ENCODE results near the gene ADAD2.

The ADAD2 gene

DNA sequence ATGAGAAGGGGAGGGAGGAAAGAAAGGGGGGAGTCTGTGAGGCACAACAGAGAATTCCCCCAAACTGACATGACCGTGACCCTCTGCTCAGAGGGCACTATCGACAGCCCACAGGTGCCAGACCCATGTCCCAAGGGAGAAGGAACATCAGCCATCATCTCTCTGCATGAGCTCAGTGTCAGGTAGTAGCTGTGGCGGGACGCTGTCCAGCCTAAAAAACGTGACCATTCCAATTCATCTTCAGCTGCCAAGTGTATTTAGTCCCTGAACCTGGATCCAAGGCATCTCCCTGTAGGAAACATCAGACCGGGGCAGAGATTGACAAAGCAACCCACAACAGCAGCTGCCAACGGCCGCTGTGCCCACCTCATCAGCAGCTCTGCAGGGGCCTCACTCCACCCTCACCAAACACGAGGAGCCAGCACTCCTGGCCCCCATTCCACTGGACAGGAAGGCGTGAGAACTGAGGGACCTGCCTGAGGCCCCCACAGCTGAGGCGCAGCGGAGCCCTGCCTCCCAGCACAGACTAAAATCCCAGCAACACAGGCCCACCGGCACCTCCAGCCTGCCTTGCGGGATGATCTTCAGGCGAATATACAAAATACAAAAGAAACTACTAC, 12.7 kb upstream of the ADAD2 start:
- Histone ChIP-seq H3K4me1 (ENCODE audit: control insufficient read depth, insufficient read depth, low read length) (peaks cover 32% of the 10 kb centered on the region), H3K9ac (ENCODE audit: low read depth, low read length) (no peak overlapping the region), H3K4me2 (ENCODE audit: low read length) (no peak overlapping the region), H3K4me3 (ENCODE audit: low read length) (no peak overlapping the region), H3K36me3 (ENCODE audit: insufficient read depth, low read length) (peaks cover 43% of the 10 kb centered on the region), H3K9me3 (replicated peaks; ENCODE audit: low read length) (no peaks in the 10 kb centered on the region), H3K27me3 (ENCODE audit: control insufficient read depth, insufficient read depth, low read length) (peaks cover 4% of the 10 kb centered on the region)

- no peak overlapping the region for H3K4me3 ChIP-seq (ENCODE audit: low read length)
- H3K4me1 ChIP-seq (ENCODE audit: control insufficient read depth, insufficient read depth, low read length), result peaks cover 32% of the 10 kb centered on the region
- peaks cover 4% of the 10 kb centered on the region for H3K27me3 ChIP-seq (ENCODE audit: control insufficient read depth, insufficient read depth, low read length)
- no peak overlapping the region for H3K4me2 ChIP-seq (ENCODE audit: low read length)
- H3K9ac ChIP-seq (ENCODE audit: low read depth, low read length), result no peak overlapping the region
- H3K9me3 ChIP-seq (replicated peaks; ENCODE audit: low read length), result no peaks in the 10 kb centered on the region
- H3K36me3 ChIP-seq (ENCODE audit: insufficient read depth, low read length), result peaks cover 46% of the 10 kb centered on the region
Observed at GRCh38 chr16:84178892-84179611, 11.9 kb upstream of the ADAD2 start.

- Histone ChIP-seq H3K36me3 (ENCODE audit: insufficient read depth, low read length) (peaks cover 51% of the 10 kb centered on the region), H3K4me1 (ENCODE audit: control insufficient read depth, insufficient read depth, low read length) (peaks cover 32% of the 10 kb centered on the region)
Observed at GRCh38 chr16:84179612-84180320, 11.2 kb upstream of the ADAD2 start.

GRCh38 chr16:84180519-84181140, 10.3 kb upstream of the ADAD2 start:
- H3K27me3 ChIP-seq (ENCODE audit: control insufficient read depth, insufficient read depth, low read length), result no peaks in the 10 kb centered on the region
- H3K9ac ChIP-seq (ENCODE audit: low read depth, low read length), result no peak overlapping the region
- H3K4me3 ChIP-seq (ENCODE audit: low read length), result no peak overlapping the region
- H3K4me1 ChIP-seq (ENCODE audit: control insufficient read depth, insufficient read depth, low read length), result peaks cover 27% of the 10 kb centered on the region
- no peaks in the 10 kb centered on the region for H3K9me3 ChIP-seq (replicated peaks; ENCODE audit: low read length)
- no peak overlapping the region for H3K4me2 ChIP-seq (ENCODE audit: low read length)
- H3K36me3 ChIP-seq (ENCODE audit: insufficient read depth, low read length), result peaks cover 55% of the 10 kb centered on the region

More at GRCh38 chr16:84179612-84180320, 11.2 kb upstream of the ADAD2 start:
- no peak overlapping the region for H3K4me3 ChIP-seq (ENCODE audit: low read length)
- H3K4me2 ChIP-seq (ENCODE audit: low read length), result no peak overlapping the region
- no peaks in the 10 kb centered on the region for H3K9me3 ChIP-seq (replicated peaks; ENCODE audit: low read length)
- H3K9ac ChIP-seq (ENCODE audit: low read depth, low read length), result no peak overlapping the region
- H3K27me3 ChIP-seq (ENCODE audit: control insufficient read depth, insufficient read depth, low read length), result no peaks in the 10 kb centered on the region

DNA sequence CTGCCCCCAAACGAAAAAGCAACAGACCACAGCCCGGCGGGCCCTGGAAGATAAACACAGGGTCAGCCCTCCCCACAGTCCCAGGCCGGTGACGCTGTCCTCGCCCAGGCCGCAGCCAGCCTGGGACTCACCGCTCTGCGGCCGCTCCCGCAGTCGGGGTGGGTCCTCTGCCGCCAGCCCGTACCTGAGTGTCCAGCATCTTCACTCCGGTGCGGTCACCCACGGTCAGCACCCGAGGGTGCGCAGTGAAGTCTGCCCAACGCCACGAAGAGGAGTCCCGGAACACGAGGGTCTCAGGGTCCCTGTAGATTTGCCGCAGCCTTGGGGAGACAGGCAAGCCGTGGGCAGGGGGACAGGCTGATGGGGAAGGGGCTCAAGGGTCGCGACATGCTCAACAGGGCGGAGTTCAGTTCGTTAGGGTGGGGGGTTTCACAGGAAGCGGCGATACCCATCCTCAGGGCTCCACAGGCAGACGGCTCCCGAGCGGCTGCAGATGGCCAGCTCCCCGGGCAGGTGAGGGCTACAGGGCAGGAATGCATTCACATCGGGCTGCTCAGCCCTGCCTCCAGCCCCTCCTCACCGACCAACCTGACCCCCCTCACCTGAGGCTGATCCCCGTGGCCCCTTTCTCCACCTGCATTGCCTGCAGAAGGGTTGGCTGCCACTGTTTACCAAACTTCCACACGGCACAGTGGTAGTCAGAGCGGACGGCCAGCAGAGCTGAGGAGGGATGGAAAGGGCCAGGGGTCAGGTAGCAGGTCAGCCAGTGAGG, 9.6 kb upstream of the ADAD2 start:
- Histone ChIP-seq H3K4me2 (ENCODE audit: low read length) (no peak overlapping the region), H3K27me3 (ENCODE audit: control insufficient read depth, insufficient read depth, low read length) (no peaks in the 10 kb centered on the region), H3K36me3 (ENCODE audit: insufficient read depth, low read length) (peaks cover 55% of the 10 kb centered on the region), H3K4me1 (ENCODE audit: control insufficient read depth, insufficient read depth, low read length) (peaks cover 25% of the 10 kb centered on the region), H3K4me3 (ENCODE audit: low read length) (no peak overlapping the region), H3K9ac (ENCODE audit: low read depth, low read length) (no peak overlapping the region), H3K9me3 (replicated peaks; ENCODE audit: low read length) (no peaks in the 10 kb centered on the region)

GRCh38 chr16:84182104-84182503, 8.9 kb upstream of the ADAD2 start:
- no peaks in the 10 kb centered on the region for H3K27me3 ChIP-seq (ENCODE audit: control insufficient read depth, insufficient read depth, low read length)
- H3K4me3 ChIP-seq (ENCODE audit: low read length), result no peak overlapping the region
- peaks cover 17% of the 10 kb centered on the region for H3K4me1 ChIP-seq (ENCODE audit: control insufficient read depth, insufficient read depth, low read length)
- H3K36me3 ChIP-seq (ENCODE audit: insufficient read depth, low read length), result peaks cover 55% of the 10 kb centered on the region
- no peaks in the 10 kb centered on the region for H3K9me3 ChIP-seq (replicated peaks; ENCODE audit: low read length)
- no peak overlapping the region for H3K4me2 ChIP-seq (ENCODE audit: low read length)
- H3K9ac ChIP-seq (ENCODE audit: low read depth, low read length), result no peak overlapping the region

GRCh38 chr16:84182680-84183571, 8.0 kb upstream of the ADAD2 start:
- H3K4me3 ChIP-seq (ENCODE audit: low read length), result no peak overlapping the region
- peaks cover 9% of the 10 kb centered on the region for H3K4me1 ChIP-seq (ENCODE audit: control insufficient read depth, insufficient read depth, low read length)
- no peaks in the 10 kb centered on the region for H3K27me3 ChIP-seq (ENCODE audit: control insufficient read depth, insufficient read depth, low read length)
- H3K4me2 ChIP-seq (ENCODE audit: low read length), result no peak overlapping the region
- no peaks in the 10 kb centered on the region for H3K9me3 ChIP-seq (replicated peaks; ENCODE audit: low read length)
- H3K9ac ChIP-seq (ENCODE audit: low read depth, low read length), result no peak overlapping the region
- peaks cover 54% of the 10 kb centered on the region for H3K36me3 ChIP-seq (ENCODE audit: insufficient read depth, low read length)

DNA sequence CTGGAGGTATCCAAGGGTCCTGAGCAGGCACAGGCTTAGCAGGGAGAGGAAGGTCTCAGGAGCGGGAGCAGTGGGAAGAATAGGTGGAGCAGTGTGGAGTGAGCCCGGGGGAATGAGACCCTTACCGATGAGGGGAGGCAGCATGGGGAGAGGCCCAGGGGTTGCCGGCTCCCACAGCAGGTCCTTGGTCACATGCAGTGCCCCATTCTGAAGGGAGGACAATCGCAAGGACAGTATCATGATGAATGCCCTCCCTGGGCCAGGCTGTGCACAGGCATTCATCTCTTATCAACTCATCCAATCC, 7.4 kb upstream of the ADAD2 start:
- H3K9ac ChIP-seq (ENCODE audit: low read depth, low read length), result no peak overlapping the region
- peaks cover 50% of the 10 kb centered on the region for H3K36me3 ChIP-seq (ENCODE audit: insufficient read depth, low read length)
- H3K4me1 ChIP-seq (ENCODE audit: control insufficient read depth, insufficient read depth, low read length), result peaks cover 4% of the 10 kb centered on the region
- no peak overlapping the region for H3K4me3 ChIP-seq (ENCODE audit: low read length)
- H3K4me2 ChIP-seq (ENCODE audit: low read length), result no peak overlapping the region
- H3K27me3 ChIP-seq (ENCODE audit: control insufficient read depth, insufficient read depth, low read length), result no peaks in the 10 kb centered on the region
- H3K9me3 ChIP-seq (replicated peaks; ENCODE audit: low read length), result no peaks in the 10 kb centered on the region

- no peak overlapping the region for H3K4me3 ChIP-seq (ENCODE audit: low read length)
- H3K4me1 ChIP-seq (ENCODE audit: control insufficient read depth, insufficient read depth, low read length), result peaks cover 4% of the 10 kb centered on the region
- no peaks in the 10 kb centered on the region for H3K27me3 ChIP-seq (ENCODE audit: control insufficient read depth, insufficient read depth, low read length)
- no peak overlapping the region for H3K4me2 ChIP-seq (ENCODE audit: low read length)
- H3K9me3 ChIP-seq (replicated peaks; ENCODE audit: low read length), result no peaks in the 10 kb centered on the region
- H3K9ac ChIP-seq (ENCODE audit: low read depth, low read length), result no peak overlapping the region
- peaks cover 50% of the 10 kb centered on the region for H3K36me3 ChIP-seq (ENCODE audit: insufficient read depth, low read length)
Observed at GRCh38 chr16:84183911-84184591, 6.9 kb upstream of the ADAD2 start.

GRCh38 chr16:84184775-84185174, 6.2 kb upstream of the ADAD2 start:
- peaks cover 4% of the 10 kb centered on the region for H3K4me1 ChIP-seq (ENCODE audit: control insufficient read depth, insufficient read depth, low read length)
- H3K9me3 ChIP-seq (replicated peaks; ENCODE audit: low read length), result no peaks in the 10 kb centered on the region
- H3K36me3 ChIP-seq (ENCODE audit: insufficient read depth, low read length), result peaks cover 44% of the 10 kb centered on the region

More at GRCh38 chr16:84184775-84185174, 6.2 kb upstream of the ADAD2 start:
- no peak overlapping the region for H3K4me3 ChIP-seq (ENCODE audit: low read length)
- H3K27me3 ChIP-seq (ENCODE audit: control insufficient read depth, insufficient read depth, low read length), result no peaks in the 10 kb centered on the region
- no peak overlapping the region for H3K4me2 ChIP-seq (ENCODE audit: low read length)
- H3K9ac ChIP-seq (ENCODE audit: low read depth, low read length), result no peak overlapping the region

Measured in skeletal muscle satellite cell (primary cell).